ENCODE results near the gene ANO10.

GRCh38 chr3:43369404-43370292, 252.2 kb downstream of the ANO10 start:
- TF ChIP-seq, protein P1, sequence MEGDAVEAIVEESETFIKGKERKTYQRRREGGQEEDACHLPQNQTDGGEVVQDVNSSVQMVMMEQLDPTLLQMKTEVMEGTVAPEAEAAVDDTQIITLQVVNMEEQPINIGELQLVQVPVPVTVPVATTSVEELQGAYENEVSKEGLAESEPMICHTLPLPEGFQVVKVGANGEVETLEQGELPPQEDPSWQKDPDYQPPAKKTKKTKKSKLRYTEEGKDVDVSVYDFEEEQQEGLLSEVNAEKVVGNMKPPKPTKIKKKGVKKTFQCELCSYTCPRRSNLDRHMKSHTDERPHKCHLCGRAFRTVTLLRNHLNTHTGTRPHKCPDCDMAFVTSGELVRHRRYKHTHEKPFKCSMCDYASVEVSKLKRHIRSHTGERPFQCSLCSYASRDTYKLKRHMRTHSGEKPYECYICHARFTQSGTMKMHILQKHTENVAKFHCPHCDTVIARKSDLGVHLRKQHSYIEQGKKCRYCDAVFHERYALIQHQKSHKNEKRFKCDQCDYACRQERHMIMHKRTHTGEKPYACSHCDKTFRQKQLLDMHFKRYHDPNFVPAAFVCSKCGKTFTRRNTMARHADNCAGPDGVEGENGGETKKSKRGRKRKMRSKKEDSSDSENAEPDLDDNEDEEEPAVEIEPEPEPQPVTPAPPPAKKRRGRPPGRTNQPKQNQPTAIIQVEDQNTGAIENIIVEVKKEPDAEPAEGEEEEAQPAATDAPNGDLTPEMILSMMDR (IDR thresholded peaks at IDR 0.05): no peak
- TF ChIP-seq POLR2AphosphoS5 (IDR thresholded peaks at IDR 0.05) (no peak), POLR2A (IDR thresholded peaks at IDR 0.05) (no peak), EP300 (IDR thresholded peaks at IDR 0.05) (no peak)
